NCI-H1092 treated with DMSO at 0.1 percent for 48 hours (cell line): Measurements from ENCODE around the gene HCAR1.
A peak's percentile ranks its signal among the peaks of the same experiment; 100 is the strongest.
"Not testable (repeated sequence)": the region's sequence is repeated elsewhere in the genome, so short reads cannot be mapped to it uniquely, and the experiment has no call there.

Experiments
- DNase-seq: peaks from one replicate; lab custom pipeline; 2025; lab: John Stamatoyannopoulos, UW

Gene HCAR1

DNA sequence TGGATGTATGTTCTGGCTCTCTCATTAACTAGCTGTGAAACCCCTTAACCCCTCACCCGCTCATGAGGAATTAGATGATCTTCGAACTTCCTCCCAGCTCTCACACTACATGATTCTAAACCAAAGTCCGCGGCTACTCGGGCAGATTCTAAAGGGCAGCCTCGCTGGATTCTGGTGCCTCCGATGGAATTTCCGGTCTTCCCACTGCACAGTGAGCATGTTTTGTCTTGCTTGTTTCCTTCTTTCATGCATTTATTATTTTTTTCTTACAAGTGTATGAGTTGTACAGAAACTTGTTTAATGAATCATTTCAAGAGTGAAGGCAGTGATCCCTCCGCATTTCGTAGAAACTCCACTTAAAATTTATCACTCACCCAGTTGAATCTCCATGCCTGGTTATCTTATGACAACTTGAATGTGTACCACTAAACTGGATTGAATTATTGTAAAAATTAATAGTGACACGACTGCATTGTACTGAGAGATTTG lies 9.5 kb downstream of the HCAR1 start:
- DNase-seq: no peak

- DNase-seq: not testable (repeated sequence)
Measured at GRCh38 chr12:122716658-122717057, 14.0 kb downstream of the HCAR1 start, which contains the start of gene HCAR3. HCAR3 (minus strand) TSS chr12:122716811; CDS start chr12:122716737, 74 bp downstream.

GRCh38 chr12:122715211-122715610 lies 15.4 kb downstream of the HCAR1 start:
- not testable (repeated sequence) for DNase-seq

GRCh38 chr12:122713491-122714188 lies 17.0 kb downstream of the HCAR1 start:
- not testable (repeated sequence) for DNase-seq

GRCh38 chr12:122711266-122711665 lies 19.4 kb downstream of the HCAR1 start:
- DNase-seq: not testable (repeated sequence)

DNA sequence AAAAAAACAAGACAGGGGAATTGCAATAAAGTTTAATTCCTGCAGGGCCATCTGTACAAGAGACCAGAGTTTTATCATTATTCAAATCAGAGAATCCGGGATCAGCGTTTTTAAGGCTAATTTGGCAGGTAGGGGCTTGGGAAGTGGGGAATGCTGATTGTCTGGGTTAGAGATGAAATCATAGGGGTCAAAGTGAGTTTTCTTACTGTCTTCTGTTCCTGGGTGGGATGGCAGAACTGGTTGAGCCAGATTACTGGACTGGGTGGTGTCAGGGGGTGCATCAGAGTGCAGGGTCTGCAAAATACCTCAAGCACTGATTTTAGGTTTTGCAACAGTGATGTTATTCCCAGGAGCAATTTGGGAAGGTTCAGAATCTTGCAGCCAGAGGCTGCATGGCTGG lies 20.3 kb downstream of the HCAR1 start:
- DNase-seq: not testable (repeated sequence)

DNA sequence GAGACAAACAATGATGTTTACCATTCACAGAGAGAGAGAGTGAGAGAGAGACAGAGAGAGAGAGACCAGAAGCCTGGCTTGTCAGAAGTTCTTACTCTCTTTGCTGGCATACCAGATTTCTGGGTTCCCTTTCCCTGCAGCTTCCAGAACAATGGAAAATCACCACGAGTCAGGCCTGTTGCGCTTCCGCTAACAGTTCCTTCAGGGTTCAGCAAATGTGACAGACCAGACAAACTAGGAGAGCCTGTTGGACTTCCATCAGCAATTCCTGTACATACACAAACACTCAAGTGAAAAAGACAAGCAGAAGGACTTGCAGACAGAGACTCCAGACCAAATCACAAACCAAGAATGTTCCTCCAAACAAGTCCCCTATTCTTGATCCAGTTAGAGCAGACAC lies 21.4 kb downstream of the HCAR1 start:
- DNase-seq: not testable (repeated sequence)

DNA sequence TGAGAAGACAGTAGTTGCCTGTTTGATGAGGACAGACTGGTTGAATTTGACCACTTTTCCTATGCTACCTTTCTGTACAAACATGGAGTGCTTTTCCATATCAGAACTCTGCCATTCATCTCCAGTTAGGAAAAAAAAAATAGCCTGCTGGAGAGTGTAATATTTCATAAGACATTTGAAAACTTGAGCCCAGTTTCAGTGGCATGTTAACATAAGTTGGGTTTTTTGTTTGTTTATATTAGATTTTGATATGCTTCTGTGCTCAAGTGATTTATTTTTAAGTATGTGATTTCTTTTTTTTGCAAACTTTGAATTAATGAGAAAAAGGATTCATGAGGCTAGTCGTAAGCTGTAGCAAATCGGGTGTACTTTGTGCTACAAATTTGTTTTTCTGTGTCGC lies 26.8 kb downstream of the HCAR1 start:
- not testable (repeated sequence) for DNase-seq

- DNase-seq: not testable (repeated sequence)
Measured at GRCh38 chr12:122702890-122703611, 27.6 kb downstream of the HCAR1 start, which contains the start of gene HCAR2. HCAR2 (minus strand) TSS chr12:122703357; CDS start chr12:122703283, 74 bp downstream.

DNA sequence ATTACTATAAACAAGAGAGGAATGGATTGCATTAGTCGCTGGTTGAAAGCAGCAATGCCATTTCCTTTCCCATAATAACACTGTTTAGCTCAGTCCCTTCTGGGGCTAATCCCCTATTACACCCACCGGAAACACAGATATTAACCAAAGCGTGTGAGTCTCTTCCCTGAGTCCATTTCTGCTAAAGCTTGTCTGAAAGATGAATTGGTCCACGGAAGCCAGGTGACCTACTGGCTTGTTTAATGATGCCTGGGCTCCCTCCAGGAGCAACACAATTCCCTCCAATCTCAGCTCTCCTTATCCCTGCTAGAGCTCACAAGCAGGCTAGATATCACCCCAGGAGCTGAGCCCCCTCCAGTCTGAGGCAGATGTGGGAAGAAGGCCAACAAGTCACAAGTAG lies 29.2 kb downstream of the HCAR1 start:
- DNase-seq: not testable (repeated sequence)

GRCh38 chr12:122700038-122700710 lies 30.5 kb downstream of the HCAR1 start:
- not testable (repeated sequence) for DNase-seq

GRCh38 chr12:122696922-122697321 lies 33.7 kb downstream of the HCAR1 start:
- not testable (repeated sequence) for DNase-seq

DNA sequence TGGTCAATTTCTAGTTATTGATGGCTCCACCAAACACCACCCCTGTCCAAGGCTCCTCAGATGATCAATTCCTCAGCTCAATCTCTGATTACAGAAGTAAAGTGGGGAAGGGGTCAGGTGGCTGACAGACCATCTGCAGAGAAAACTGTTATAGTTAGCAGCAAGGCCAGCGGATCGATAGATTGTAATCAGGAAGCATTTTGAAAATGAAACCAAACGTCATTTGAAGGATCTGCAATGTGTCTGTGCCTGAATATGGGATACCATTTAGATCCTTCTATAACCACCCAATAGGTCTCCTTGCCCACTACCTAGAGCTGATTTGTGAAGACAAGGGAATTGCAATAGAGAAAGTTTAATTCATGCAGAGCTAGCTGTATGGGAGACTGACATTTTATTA lies 39.1 kb downstream of the HCAR1 start:
- DNase-seq: no peak

GRCh38 chr12:122688291-122688690 lies 42.4 kb downstream of the HCAR1 start:
- DNase-seq: no peak

DNA sequence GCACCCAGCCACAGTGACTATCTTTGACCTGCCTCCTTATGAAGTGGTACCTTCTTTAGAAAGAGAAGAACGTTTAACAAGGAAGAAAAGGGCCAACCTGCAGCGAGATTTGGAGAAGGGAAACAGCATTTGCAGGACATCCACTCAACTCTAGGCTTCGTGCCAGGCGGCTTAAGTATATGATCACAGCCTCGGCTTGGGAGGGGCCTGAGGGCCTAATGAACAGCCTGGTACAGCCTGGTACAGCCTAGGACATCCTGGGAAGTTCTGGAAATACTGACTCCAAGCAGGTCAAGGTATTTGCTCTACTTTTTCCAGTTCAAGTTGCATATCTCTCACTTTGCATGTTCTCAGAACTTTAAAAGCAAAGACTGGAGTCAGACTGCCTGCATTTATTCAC lies 43.6 kb downstream of the HCAR1 start:
- peak; percentile 10 for DNase-seq

DNA sequence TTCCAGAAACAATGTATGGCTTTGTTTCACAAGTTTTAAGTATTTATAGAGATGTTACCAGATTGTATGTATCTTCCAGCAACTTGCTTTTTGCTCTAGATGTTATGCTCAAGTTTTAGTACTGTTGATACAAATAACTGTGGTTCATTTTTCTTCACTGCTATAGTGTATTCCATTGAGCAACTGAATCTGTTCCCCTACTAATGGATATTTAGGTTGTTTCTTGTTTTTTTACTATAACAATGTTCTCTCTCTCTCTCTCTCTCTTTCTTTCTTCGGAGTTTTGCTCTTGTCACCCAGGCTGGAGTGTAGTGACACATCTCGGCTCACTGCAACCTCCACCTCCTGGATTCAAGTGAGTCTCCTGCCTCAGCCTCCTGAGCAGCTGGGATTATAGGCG lies 44.1 kb downstream of the HCAR1 start:
- DNase-seq: no peak

DNA sequence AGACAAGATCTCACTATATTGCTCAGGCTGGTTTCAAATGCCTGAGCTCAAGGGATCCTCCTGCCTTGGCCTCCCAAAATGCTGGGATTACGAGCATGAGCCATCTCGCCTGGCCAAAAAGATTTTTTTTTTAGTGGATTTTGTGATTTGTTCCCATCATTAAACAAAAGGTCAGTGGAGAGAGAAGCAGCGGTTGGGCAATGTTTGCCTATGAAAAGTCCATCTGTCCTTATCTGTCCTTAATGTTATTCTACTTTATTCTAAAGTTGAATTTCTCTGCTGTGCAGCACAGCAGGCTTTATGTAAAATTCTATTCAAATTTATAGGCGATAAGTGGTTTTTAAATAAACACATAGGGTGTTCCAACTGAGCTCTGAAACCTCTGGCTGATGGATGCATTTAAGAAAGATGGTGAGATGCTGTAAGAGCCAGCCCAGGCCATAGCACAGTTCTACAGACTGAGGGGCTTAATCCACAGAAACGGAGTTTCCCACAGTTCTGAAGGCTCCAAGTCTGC lies 46.3 kb downstream of the HCAR1 start:
- no peak for DNase-seq

DNA sequence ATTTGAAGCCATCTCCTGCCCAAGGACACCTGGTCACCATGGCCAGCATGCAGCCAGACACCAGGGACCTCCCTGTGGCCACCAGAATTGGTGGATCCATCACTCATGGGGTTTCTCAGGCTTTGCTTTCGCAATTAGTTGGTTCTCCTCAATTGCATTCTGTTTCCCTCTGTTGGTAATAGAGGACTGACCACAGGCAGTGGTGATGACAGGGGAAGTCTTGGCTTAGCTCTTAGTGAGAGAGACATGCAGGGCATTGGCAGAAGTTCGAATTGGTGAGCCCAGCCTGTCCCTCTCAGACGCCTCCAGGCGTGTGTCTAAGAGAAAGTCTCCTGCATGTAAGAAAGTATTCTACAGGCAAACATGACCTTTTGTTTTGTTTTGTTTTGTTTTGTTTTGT lies 48.8 kb downstream of the HCAR1 start:
- no peak for DNase-seq

GRCh38 chr12:122680989-122681388 lies 49.7 kb downstream of the HCAR1 start:
- DNase-seq: not testable (repeated sequence)

- DNase-seq: not testable (repeated sequence)
Measured at GRCh38 chr12:122676781-122677180, 53.9 kb downstream of the HCAR1 start.
